H1 (cell line): ENCODE data around the gene CAMTA1. TPM values are rescaled to one million over a fixed set of nuclear protein-coding genes. Genes with fewer than 3 reads are reported as not detected.

ENCODE experiments used
- CTCF ChIA-PET: fragments of 300-600 bp; sonication (Branson Sonifier 250); formaldehyde crosslinking; loops from one replicate; lab custom pipeline; 2021; ENCODE audit not compliant: partially characterized antibody; lab: Charles Lee
- POLR2A ChIA-PET: fragments of 300-600 bp; sonication (Branson Sonifier 250); formaldehyde crosslinking; loops from one replicate; lab custom pipeline; 2021; ENCODE audit warnings: inconsistent platforms; ENCODE audit not compliant: partially characterized antibody; lab: Charles Lee
- DNase-seq, 2 experiments: peaks; one replicate each; pipeline versions ENCODE4 v3.0.0 to v3.0.0-alpha.2; 2010 to 2022; ENCODE audit warnings: low spot score in 2 of 2, low read depth in 1 of 2, mixed read lengths in 1 of 2
- FAIRE-seq: peaks from 2 replicates; lab custom pipeline; 2011; peaks lifted over from hg19 to GRCh38; lab: Jason Lieb, UNC
- H2AFZ ChIP-seq: 2 replicates; pipeline ENCODE4 v1.8.1; 2012; ENCODE audit warnings: low read length, inconsistent platforms
- H2AK5ac ChIP-seq: 2 replicates; pipeline ENCODE4 v1.6.1; 2013; ENCODE audit warnings: low read depth, low read length
- H2BK120ac ChIP-seq: replicated peaks from 2 replicates; pipeline ENCODE3; 2013; ENCODE audit warnings: low read depth, low read length, inconsistent platforms
- H2BK12ac ChIP-seq: 2 replicates; pipeline ENCODE4 v1.6.1; 2013; ENCODE audit warnings: low read depth, low read length
- H2BK15ac ChIP-seq: 2 replicates; pipeline ENCODE4 v1.6.1; 2013; ENCODE audit warnings: low read length
- H2BK20ac ChIP-seq: 2 replicates; pipeline ENCODE4 v1.6.1; 2013; ENCODE audit warnings: low read length
- H2BK5ac ChIP-seq: 2 replicates; pipeline ENCODE4 v1.6.1; 2013; ENCODE audit warnings: low read depth, low read length
- H3K14ac ChIP-seq: 2 replicates; pipeline ENCODE4 v1.6.1; 2013; ENCODE audit warnings: inconsistent platforms; ENCODE audit not compliant: insufficient read length
- H3K18ac ChIP-seq: 2 replicates; pipeline ENCODE4 v1.6.1; 2013; ENCODE audit warnings: low read length; ENCODE audit errors: extremely low read depth
- H3K23ac ChIP-seq: 2 replicates; pipeline ENCODE4 v1.6.1; 2013; ENCODE audit warnings: inconsistent platforms; ENCODE audit not compliant: insufficient read length
- H3K23me2 ChIP-seq: 2 replicates; pipeline ENCODE4 v1.6.1; 2013; ENCODE audit warnings: low read depth, low read length
- H3K27ac ChIP-seq: 2 replicates; pipeline ENCODE4 v1.6.1; 2011; ENCODE audit warnings: low read depth, low read length, inconsistent platforms
- H3K27me3 ChIP-seq, 4 experiments: replicated peaks in 1 of 4; 1 replicate in 1 of 4; 2 replicates in 3 of 4; pipeline versions ENCODE4 v1.6.1 to v1.8.1; 2011 to 2013; ENCODE audit warnings: low read length in 3 of 4, mild to moderate bottlenecking in 3 of 4, inconsistent platforms in 2 of 4, mixed read lengths in 2 of 4, moderate library complexity in 1 of 4; ENCODE audit not compliant: control insufficient read depth in 3 of 4, insufficient read depth in 3 of 4; ENCODE audit errors: extremely low read depth in 1 of 4
- H3K36me3 ChIP-seq, 4 experiments: 2 replicates each; pipeline versions ENCODE4 v1.6.1 to v1.8.1; 2011 to 2013; ENCODE audit warnings: mild to moderate bottlenecking in 4 of 4, low read length in 3 of 4, moderate library complexity in 2 of 4, control low read depth in 1 of 4, inconsistent platforms in 1 of 4; ENCODE audit not compliant: insufficient read depth in 4 of 4, control insufficient read depth in 2 of 4
- H3K4ac ChIP-seq: replicated peaks from 2 replicates; pipeline ENCODE3; 2013; ENCODE audit warnings: low read length, low read depth, mixed read lengths, inconsistent platforms; ENCODE audit not compliant: insufficient read length
- H3K4me1 ChIP-seq, 4 experiments: replicated peaks in 1 of 4; 1 replicate in 1 of 4; 2 replicates in 3 of 4; pipeline versions ENCODE4 v1.6.1 to v1.8.1; 2011 to 2013; ENCODE audit warnings: low read length in 3 of 4, inconsistent platforms in 2 of 4, mixed read lengths in 1 of 4; ENCODE audit not compliant: insufficient read depth in 4 of 4, control insufficient read depth in 3 of 4
- H3K4me2 ChIP-seq, 2 experiments: 2 replicates each; pipeline versions ENCODE4 v1.6.1 to v1.8.1; 2011 to 2013; ENCODE audit warnings: low read depth in 2 of 2, low read length in 2 of 2, control low read depth in 1 of 2, inconsistent platforms in 1 of 2, mild to moderate bottlenecking in 1 of 2; ENCODE audit not compliant: insufficient read depth in 1 of 2
- H3K4me3 ChIP-seq, 4 experiments: fragments of 200-600, 300-600 bp in 1 of 4; sonication (generic), shearing (Covaris generic), sonication (Bioruptor Twin) in 1 of 4; 2 replicates each; pipeline versions ENCODE4 v1.5.1 to v1.8.1; 2011 to 2016; ENCODE audit warnings: low read length in 4 of 4, low read depth in 3 of 4, control low read depth in 2 of 4, inconsistent platforms in 2 of 4, mild to moderate bottlenecking in 2 of 4, mixed read lengths in 1 of 4, moderate library complexity in 1 of 4; ENCODE audit not compliant: insufficient read depth in 2 of 4; ENCODE audit errors: extremely low read depth in 1 of 4
- H3K56ac ChIP-seq: replicated peaks from 2 replicates; pipeline ENCODE3; 2013; ENCODE audit warnings: low read depth, mild to moderate bottlenecking, mixed read lengths, low read length, inconsistent platforms; ENCODE audit not compliant: insufficient read length
- H3K79me1 ChIP-seq: 2 replicates; pipeline ENCODE4 v1.6.1; 2013; ENCODE audit warnings: low read depth, low read length, control low read depth
- H3K79me2 ChIP-seq, 2 experiments: 2 replicates each; pipeline versions ENCODE4 v1.6.1 to v1.8.1; 2012 to 2013; ENCODE audit warnings: low read length in 2 of 2, mild to moderate bottlenecking in 2 of 2, inconsistent platforms in 1 of 2; ENCODE audit not compliant: insufficient read depth in 2 of 2, control insufficient read depth in 1 of 2
- H3K9ac ChIP-seq, 4 experiments: replicated peaks in 1 of 4; 1 replicate in 1 of 4; 2 replicates in 3 of 4; pipeline versions ENCODE4 v1.6.1 to v1.8.1; 2011 to 2013; ENCODE audit warnings: low read depth in 3 of 4, low read length in 3 of 4, control low read depth in 2 of 4, mild to moderate bottlenecking in 2 of 4, moderate library complexity in 2 of 4, inconsistent platforms in 1 of 4; ENCODE audit errors: extremely low read depth in 1 of 4
- H3K9me3 ChIP-seq, 2 experiments: 2 replicates each; pipeline versions ENCODE4 v1.6.1 to v1.8.1; 2012 to 2013; ENCODE audit warnings: mild to moderate bottlenecking in 2 of 2, moderate library complexity in 2 of 2, control low read depth in 1 of 2, inconsistent platforms in 1 of 2, low read depth in 1 of 2, low read length in 1 of 2, mixed read lengths in 1 of 2; ENCODE audit not compliant: insufficient read depth in 2 of 2
- H4K20me1 ChIP-seq, 2 experiments: replicated peaks in 1 of 2; 2 replicates each; pipeline versions ENCODE3 to v1.8.1; 2011 to 2013; ENCODE audit warnings: inconsistent platforms in 2 of 2, low read length in 2 of 2, mild to moderate bottlenecking in 1 of 2; ENCODE audit not compliant: insufficient read depth in 2 of 2, control insufficient read depth in 1 of 2
- H4K5ac ChIP-seq: 2 replicates; pipeline ENCODE4 v1.6.1; 2013; ENCODE audit warnings: low read length, low read depth, mixed read lengths, inconsistent platforms; ENCODE audit not compliant: insufficient read length
- H4K8ac ChIP-seq: 2 replicates; pipeline ENCODE4 v1.8.0; 2013; ENCODE audit warnings: mild to moderate bottlenecking, moderate library complexity, low read length, inconsistent platforms; ENCODE audit not compliant: insufficient read depth; ENCODE audit errors: extremely low read depth
- H4K91ac ChIP-seq: replicated peaks from 2 replicates; pipeline ENCODE3; 2013; ENCODE audit warnings: low read length, mixed read lengths, inconsistent platforms; ENCODE audit not compliant: insufficient read length
- CHD1 ChIP-seq: IDR thresholded peaks from 2 replicates; pipeline ENCODE4 v1.6.1; 2012; ENCODE audit warnings: low read depth, low read length, improper control_type of control experiment
- GABPA ChIP-seq: IDR thresholded peaks from 2 replicates; pipeline ENCODE4 v1.6.1; 2011; ENCODE audit warnings: mild to moderate bottlenecking, low read length, moderate library complexity, borderline replicate concordance; ENCODE audit not compliant: insufficient read depth
- HDAC2 ChIP-seq, 2 experiments: fragments of 300-600 bp in 1 of 2; sonication (generic) in 1 of 2; IDR thresholded peaks; 2 replicates each; pipeline ENCODE4 v1.6.1; 2011 to 2012; ENCODE audit warnings: low read depth in 2 of 2, low read length in 2 of 2, mild to moderate bottlenecking in 2 of 2, moderate library complexity in 2 of 2, borderline replicate concordance in 1 of 2, inconsistent platforms in 1 of 2
- POLR2A ChIP-seq, 2 experiments: IDR thresholded peaks; 1 replicate in 1 of 2; 2 replicates in 1 of 2; pipeline ENCODE4 v1.6.1; 2011; ENCODE audit warnings: low read depth in 2 of 2, low read length in 2 of 2, mild to moderate bottlenecking in 2 of 2; ENCODE audit errors: control extremely low read depth in 1 of 2
- POU5F1 ChIP-seq: IDR thresholded peaks from 2 replicates; pipeline ENCODE4 v1.6.1; 2011; ENCODE audit warnings: low read depth, mild to moderate bottlenecking, low read length, moderate library complexity
- RBBP5 ChIP-seq: IDR thresholded peaks from 2 replicates; pipeline ENCODE4 v1.7.1; 2012; ENCODE audit warnings: low read depth, mild to moderate bottlenecking, inconsistent platforms, low read length, moderate library complexity, borderline replicate concordance
- RFX5 ChIP-seq: IDR thresholded peaks from 2 replicates; pipeline ENCODE4 v1.6.1; 2011; ENCODE audit warnings: low read depth, low read length, improper control_type of control experiment, borderline replicate concordance
- SP4 ChIP-seq: IDR thresholded peaks from 2 replicates; pipeline ENCODE4 v1.6.1; 2012; ENCODE audit warnings: low read length, inconsistent platforms
- WGBS, 2 experiments: shearing (Covaris generic) in 1 of 2; methylation state at CpG; one replicate each; pipeline versions ENCODE4 v1.1.6 to v1.1.7; 2013 to 2015; ENCODE audit warnings: low lambda C conversion rate in 2 of 2, mixed read lengths in 2 of 2, inconsistent platforms in 1 of 2, low coverage in 1 of 2, missing lambda C conversion rate in 1 of 2; ENCODE audit not compliant: insufficient replicate concordance in 2 of 2, insufficient coverage in 1 of 2, insufficient read length in 1 of 2; ENCODE audit errors: extremely low coverage in 1 of 2, missing lambda C conversion rate in 1 of 2; 5-methylcytosine and 5-hydroxymethylcytosine counted together
- polyA plus RNA-seq, 7 experiments: library from polyadenylated mRNA; depleted of rRNA in 3 of 7; stranded (reverse) in 5 of 7; unstranded in 2 of 7; fragments of >200 nt in 5 of 7; fragments of 200-250 nt in 2 of 7; gene quantifications; 1 replicate in 5 of 7; 2 replicates in 1 of 7; 4 replicates in 1 of 7; pipeline versions ENCODE4 v1.2.1 to v1.2.3, GENCODE V29; 2011 to 2013; ENCODE audit warnings: missing spikeins in 2 of 7, mixed read lengths in 2 of 7
- total RNA-seq: library from RNA; stranded (reverse); fragmentation: NEBNext Ultra II Directional; extraction: Animal tissue kit (Norgen Biotek cat#: 25700); gene quantifications from 2 replicates; pipeline ENCODE4 v1.2.1, GENCODE V29; 2021
- TF ChIP-seq, protein P1 (sequence below): IDR thresholded peaks from 2 replicates; pipeline ENCODE4 v1.6.1; 2012; ENCODE audit warnings: inconsistent platforms

The CAMTA1 gene
- total and polyA plus RNA-seq, 2 of the 8 experiments (the other 6 are each of a cell fraction or from before 2014, with no cell fraction given): 65.0 to 119 TPM

DNA sequence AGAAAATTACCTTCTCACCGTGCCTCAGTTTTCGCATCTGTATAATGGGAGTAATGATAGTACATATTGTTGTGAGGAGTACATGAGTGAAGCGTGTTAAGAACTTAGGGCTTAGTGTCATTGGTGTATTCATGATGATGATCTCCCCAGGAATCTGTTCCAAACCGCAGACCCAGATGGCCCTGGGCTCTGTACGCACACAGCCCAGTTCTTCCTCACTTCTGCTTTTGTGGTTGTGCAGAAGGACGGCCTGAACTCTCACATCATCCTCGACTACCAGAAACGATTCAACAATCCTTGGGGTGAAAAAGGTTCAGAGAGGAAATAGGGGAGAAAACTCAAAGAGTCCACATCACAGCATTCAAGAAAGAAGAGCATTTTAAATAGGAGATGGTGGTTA is 323.0 kb downstream of the CAMTA1 start:
- H3K14ac ChIP-seq: no peak overlapping the region
- FAIRE-seq: no peak
- no peak overlapping the region for H3K27ac ChIP-seq
- H3K18ac ChIP-seq: no peak overlapping the region
- H3K23ac ChIP-seq: no peak overlapping the region
- no peak overlapping the region for H2BK120ac ChIP-seq
- H4K91ac ChIP-seq: no peak overlapping the region
- ChIA-PET CTCF (interaction anchor here (1.2 to 4.6 kb wide), 2 partner anchors 12 to 13 kb away, joined by 3 to 26 read pairs; no protein-coding TSS in a partner anchor), POLR2A (no interaction called here)
- H3K79me2 ChIP-seq: peaks cover 0 to 8% of the 10 kb centered on the region in 2 experiments; a peak in 2 of 4 replicates
- no peak overlapping the region for H2BK5ac ChIP-seq
- 95% methylated on average over 8 of the region's 8 CpGs; no CpG with 5 or more reads in 1 of the 2 experiments for WGBS, 2 experiments
- H3K27me3 ChIP-seq: no peaks in the 10 kb centered on the region
- H3K4me3 ChIP-seq: no peak overlapping the region
- peaks cover 9% of the 10 kb centered on the region for H3K23me2 ChIP-seq
- no peak overlapping the region for H2BK15ac ChIP-seq
- no peak overlapping the region for H3K9ac ChIP-seq
- TF ChIP-seq HDAC2 (IDR thresholded peaks at IDR 0.05; ENCODE audit: borderline replicate concordance in 1 of 2, low read depth in 2 of 2, low read length in 2 of 2) (no peak), RFX5 (no peak), POU5F1 (no peak), RBBP5 (no peak), POLR2A (IDR thresholded peaks at IDR 0.05; ENCODE audit: control extremely low read depth in 1 of 2, low read depth in 2 of 2, low read length in 2 of 2) (no peak), GABPA (no peak), CHD1 (no peak), SP4 (no peak)
- TF ChIP-seq, protein P1, sequence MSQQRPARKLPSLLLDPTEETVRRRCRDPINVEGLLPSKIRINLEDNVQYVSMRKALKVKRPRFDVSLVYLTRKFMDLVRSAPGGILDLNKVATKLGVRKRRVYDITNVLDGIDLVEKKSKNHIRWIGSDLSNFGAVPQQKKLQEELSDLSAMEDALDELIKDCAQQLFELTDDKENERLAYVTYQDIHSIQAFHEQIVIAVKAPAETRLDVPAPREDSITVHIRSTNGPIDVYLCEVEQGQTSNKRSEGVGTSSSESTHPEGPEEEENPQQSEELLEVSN: no peak
- H3K4me1 ChIP-seq: peaks cover 0 to 4% (median 0%) of the 10 kb centered on the region in 4 experiments; a peak in 1 of 7 replicates
- peaks cover 0 to 8% of the 10 kb centered on the region in 2 experiments for H4K20me1 ChIP-seq
- H2AFZ ChIP-seq: no peak overlapping the region
- no peak overlapping the region for H4K8ac ChIP-seq
- DNase-seq: no peak
- H3K56ac ChIP-seq: no peak overlapping the region
- no peaks in the 10 kb centered on the region; a peak in 1 of 8 replicates for H3K36me3 ChIP-seq
- H2BK20ac ChIP-seq: no peak overlapping the region
- no peak overlapping the region for H3K4me2 ChIP-seq
- no peaks in the 10 kb centered on the region for H3K79me1 ChIP-seq
- H3K9me3 ChIP-seq: peaks cover 0 to 8% of the 10 kb centered on the region in 2 experiments; a peak in 1 of 4 replicates
- H2AK5ac ChIP-seq: no peak overlapping the region
- no peak overlapping the region for H2BK12ac ChIP-seq
- no peak overlapping the region for H4K5ac ChIP-seq
- no peak overlapping the region for H3K4ac ChIP-seq
